Motor neuron (in vitro differentiated cells): ENCODE results near the gene WARS2. TPM values are rescaled to one million over a fixed set of nuclear protein-coding genes. Genes with fewer than 3 reads are reported as not detected.
A peak's percentile ranks its signal among the peaks of the same experiment; 100 is the strongest.
"Not testable (repeated sequence)": the region's sequence is repeated elsewhere in the genome, so short reads cannot be mapped to it uniquely, and the experiment has no call there.

Experiments
- ATAC-seq, 8 experiments: fragments of 200-7000 bp; cut with Tn5 transposase; replicated peaks in 6 of 8; 2 replicates each; pipeline ENCODE4 v1.8.0; 2021; ENCODE audit warnings: mild to moderate bottlenecking in 8 of 8, moderate library complexity in 8 of 8
- H3K27ac ChIP-seq, 2 donors: fragments of 250-450 bp; sonication (Bioruptor Pico); 2 replicates each; pipeline ENCODE4 v1.9.0; 2021; ENCODE audit warnings: antibody characterized with exemption in 2 of 2, mild to moderate bottlenecking in 2 of 2, moderate library complexity in 1 of 2
- H3K4me1 ChIP-seq, 2 donors: fragments of 250-450 bp; sonication (Bioruptor Pico); replicated peaks in 1 of 2; 2 replicates each; pipeline ENCODE4 v1.6.1; 2021; ENCODE audit warnings: antibody characterized with exemption in 2 of 2, mild to moderate bottlenecking in 2 of 2, moderate library complexity in 1 of 2
- H3K4me3 ChIP-seq, 5 donors: fragments of 250-450 bp; sonication (Bioruptor Pico); 2 replicates each; pipeline ENCODE4 v1.9.0; 2021; ENCODE audit warnings: antibody characterized with exemption in 5 of 5, mild to moderate bottlenecking in 5 of 5, moderate library complexity in 4 of 5
- WGBS, 10 experiments: fragments of 450-650 bp; shearing (Covaris generic); methylation state at CpG; one replicate each; pipeline ENCODE4 v1.0.0; 2022; 5-methylcytosine and 5-hydroxymethylcytosine counted together
- in situ Hi-C, 9 experiments: fragments of 400-800 bp; cut with MboI; loops; one replicate each; pipeline ENCODE4 v1.15.0; 2021; ENCODE audit warnings: low sequenced_read_pairs in 9 of 9, low pct_unique_long_range_greater_than_20kb in 2 of 9; ENCODE audit not compliant: unreplicated experiment in 9 of 9
- total RNA-seq, 8 experiments: library from RNA; unstranded; fragments of 300-600 nt; gene quantifications; 2 replicates each; pipeline versions ENCODE4 v1.2.3 to v1.2.4, GENCODE V29; 2022

Gene WARS2
- total RNA-seq, 8 experiments from 2014 or later = 11.8 to 20.8 (median 17.2) TPM

DNA sequence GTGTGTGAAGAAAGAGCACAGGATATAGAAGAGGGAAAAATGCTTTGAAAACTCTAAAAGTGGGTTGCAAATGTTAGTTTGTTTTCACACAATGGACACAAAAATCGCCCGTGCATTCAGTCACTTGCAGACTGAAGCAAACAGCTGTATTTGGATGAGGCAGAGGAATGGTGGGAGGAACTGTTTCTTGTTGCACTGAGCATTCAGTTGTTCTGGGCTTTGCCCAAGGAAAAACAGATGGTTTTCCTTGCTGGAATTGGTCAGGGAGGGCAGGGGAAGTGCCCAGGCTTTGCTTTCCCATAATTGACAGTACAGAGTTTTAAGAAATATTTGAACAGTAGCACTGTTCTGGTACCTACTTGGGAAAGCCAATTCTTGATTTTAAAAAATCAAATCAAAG is 19.5 kb upstream of the WARS2 start:
- Histone ChIP-seq H3K27ac (no peak overlapping the region), H3K4me1 (no peaks in the 10 kb centered on the region), H3K4me3 (no peak overlapping the region)
- 12 to 90% (median 82%) methylated on average over 1 to 2 of the region's 2 CpGs; no CpG with 5 or more reads in 3 of the 10 experiments for WGBS, 10 experiments
- in situ Hi-C loops = no loop called here
- peak in 3 of 8 experiments; percentile 14 to 70 (median 34) for ATAC-seq

DNA sequence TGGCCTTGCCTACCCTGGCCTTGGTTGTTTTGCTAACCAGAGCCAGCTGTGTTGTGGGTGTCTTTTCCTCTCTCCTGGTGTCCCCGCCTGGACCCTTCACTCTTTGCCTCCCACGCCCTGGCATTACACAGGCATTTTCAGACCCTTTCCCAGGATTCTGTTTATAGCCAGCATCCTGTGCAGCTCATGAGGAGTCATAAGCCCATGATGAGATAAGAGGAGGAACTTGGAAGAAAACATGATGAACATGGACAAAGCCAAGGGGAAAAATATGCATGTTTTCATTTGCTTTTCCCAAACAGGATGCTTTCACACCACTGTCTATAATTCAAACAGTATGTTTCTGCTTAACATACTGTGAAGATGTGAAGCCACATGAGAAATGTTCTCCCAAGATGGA is 18.7 kb upstream of the WARS2 start:
- in situ Hi-C loops = no loop called here
- Histone ChIP-seq H3K4me1 (no peaks in the 10 kb centered on the region), H3K4me3 (no peak overlapping the region), H3K27ac (no peak overlapping the region)
- ATAC-seq = no peak
- 0 to 100% (median 83%) methylated on average over 1 to 2 of the region's 2 CpGs; no CpG with 5 or more reads in 3 of the 10 experiments for WGBS, 10 experiments

GRCh38 chr1:119156761-119157160 is 16.3 kb upstream of the WARS2 start:
- in situ Hi-C loops, H3K4me1 ChIP-seq, H3K4me3 ChIP-seq, ATAC-seq, H3K27ac ChIP-seq: not testable (repeated sequence)
- 97 to 100% methylated on average over 4 to 5 of the region's 6 CpGs; no CpG with 5 or more reads in 8 of the 10 experiments for WGBS, 10 experiments

DNA sequence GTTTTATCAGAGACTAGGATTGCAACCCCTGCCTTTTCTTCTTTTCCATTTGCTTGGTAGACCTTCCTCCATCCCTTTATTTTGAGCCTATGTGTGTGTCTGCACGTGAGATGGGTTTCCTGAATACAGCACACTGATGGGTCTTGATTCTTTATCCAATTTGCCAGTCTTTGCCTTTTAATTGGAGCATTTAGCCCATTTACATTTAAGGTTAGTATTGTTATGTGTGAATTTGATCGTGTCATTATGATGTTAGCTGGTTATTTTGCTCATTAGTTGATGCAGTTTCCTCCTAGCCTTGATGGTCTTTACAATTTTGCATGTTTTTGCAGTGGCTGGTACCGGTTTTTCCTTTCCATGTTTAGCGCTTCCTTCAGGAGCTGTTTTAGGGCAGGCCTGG is 14.6 kb upstream of the WARS2 start:
- H3K4me1 ChIP-seq, in situ Hi-C loops, H3K27ac ChIP-seq, ATAC-seq, H3K4me3 ChIP-seq: not testable (repeated sequence)
- WGBS, 10 experiments = 80 to 100% (median 83%) methylated on average over 1 to 2 of the region's 4 CpGs; no CpG with 5 or more reads in 7 of the 10 experiments

GRCh38 chr1:119150150-119150549 is 9.7 kb upstream of the WARS2 start:
- H3K27ac ChIP-seq = no peak overlapping the region
- peak in 3 of 8 experiments; percentile 82 to 88 (median 84) for ATAC-seq
- WGBS, 10 experiments = 63 to 100% (median 100%) methylated on average over 1 of the region's 1 CpG; no CpG with 5 or more reads in 5 of the 10 experiments
- H3K4me3 ChIP-seq = no peak overlapping the region
- in situ Hi-C loops = no loop called here
- no peaks in the 10 kb centered on the region for H3K4me1 ChIP-seq

- in situ Hi-C loops = no loop called here
- WGBS, 10 experiments = 13 to 96% (median 90%) methylated on average over 3 to 4 of the region's 4 CpGs
- no peak for ATAC-seq
Observed at GRCh38 chr1:119147661-119148090, 7.2 kb upstream of the WARS2 start.

GRCh38 chr1:119146466-119146865 is 6.0 kb upstream of the WARS2 start:
- peaks cover 5 to 8% of the 10 kb centered on the region in 2 donors for H3K4me1 ChIP-seq
- H3K27ac ChIP-seq = no peak overlapping the region
- no peak for ATAC-seq
- WGBS, 10 experiments = 64 to 100% (median 88%) methylated on average over 1 to 4 of the region's 4 CpGs
- in situ Hi-C loops = no loop called here
- no peak overlapping the region for H3K4me3 ChIP-seq

More at GRCh38 chr1:119147661-119148090, 7.2 kb upstream of the WARS2 start:
- Histone ChIP-seq H3K4me1 (peaks cover 0 to under 1% of the 10 kb centered on the region in 2 donors), H3K4me3 (no peak overlapping the region), H3K27ac (no peak overlapping the region)

GRCh38 chr1:119144813-119145212 is 4.4 kb upstream of the WARS2 start:
- ATAC-seq = no peak
- H3K4me1 ChIP-seq = peaks cover 10 to 12% of the 10 kb centered on the region in 2 donors
- H3K4me3 ChIP-seq = no peak overlapping the region
- in situ Hi-C loops = no loop called here
- H3K27ac ChIP-seq = no peak overlapping the region
- 86 to 100% (median 100%) methylated on average over 1 to 6 of the region's 6 CpGs; no CpG with 5 or more reads in 4 of the 10 experiments for WGBS, 10 experiments

GRCh38 chr1:119143706-119144105 is 3.3 kb upstream of the WARS2 start:
- in situ Hi-C loops = no loop called here
- WGBS, 10 experiments = 0 to 100% (median 87%) methylated on average over 1 of the region's 1 CpG
- H3K4me1 ChIP-seq = peaks cover 14 to 19% of the 10 kb centered on the region in 2 donors
- no peak for ATAC-seq
- H3K27ac ChIP-seq = no peak overlapping the region
- H3K4me3 ChIP-seq = no peak overlapping the region

- Histone ChIP-seq H3K27ac (no peak overlapping the region), H3K4me1 (peaks cover 14 to 21% of the 10 kb centered on the region in 2 donors), H3K4me3 (peak overlapping the region in 1 of 5 donors; percentile 53)
- 60 to 100% (median 97%) methylated on average over 1 of the region's 1 CpG; no CpG with 5 or more reads in 2 of the 10 experiments for WGBS, 10 experiments
- no peak for ATAC-seq
- in situ Hi-C loops = no loop called here
Observed at GRCh38 chr1:119141660-119142059, 1.2 kb upstream of the WARS2 start.

DNA sequence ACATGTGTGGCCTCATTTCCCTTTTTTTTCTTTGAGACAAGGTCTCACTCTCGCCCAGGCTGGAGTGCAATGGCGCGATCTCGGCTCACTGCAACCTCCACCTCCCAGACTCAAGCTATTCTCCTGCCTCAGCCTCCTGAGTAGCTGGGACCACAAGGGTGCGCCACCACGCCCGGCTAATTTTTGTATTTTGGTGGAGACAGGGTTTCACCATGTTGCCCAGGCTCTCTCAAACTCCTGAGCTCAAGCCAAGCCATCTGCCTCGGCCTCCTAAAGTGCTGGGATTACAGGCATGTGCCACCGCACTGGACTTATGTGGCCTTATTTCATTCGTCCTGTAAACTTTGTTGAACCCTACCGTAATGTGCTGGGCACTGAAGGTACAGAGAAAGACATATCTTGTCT is 569 bp upstream of the WARS2 start:
- H3K4me1 ChIP-seq = peaks cover 14 to 21% of the 10 kb centered on the region in 2 donors
- peak overlapping the region; percentile 45 to 79 (median 53) for H3K4me3 ChIP-seq
- peak overlapping the region; percentile 99 for H3K27ac ChIP-seq
- 0 to 90% (median 63%) methylated on average over 1 to 11 of the region's 11 CpGs; no CpG with 5 or more reads in 1 of the 10 experiments for WGBS, 10 experiments
- ATAC-seq = peak in 5 of 8 experiments; percentile 4 to 8 (median 7)
- in situ Hi-C loops = no loop called here

DNA sequence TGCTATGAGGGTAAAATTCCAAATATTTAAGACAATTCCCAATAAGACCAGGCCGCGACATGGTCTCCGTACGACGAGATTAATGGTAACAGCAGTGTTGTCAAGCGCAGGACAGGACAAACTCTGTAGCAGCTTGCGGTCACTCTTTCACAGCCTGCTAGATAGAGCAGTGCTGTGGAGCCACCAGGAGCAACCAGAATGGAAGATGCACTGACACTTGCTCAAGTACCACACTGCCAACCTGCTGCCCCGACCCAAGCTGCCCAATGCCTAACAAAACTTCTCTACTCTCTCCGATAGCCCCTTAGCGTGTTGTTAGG is 636 bp downstream of the WARS2 start:
- peak overlapping the region; percentile 45 to 79 (median 53) for H3K4me3 ChIP-seq
- WGBS, 10 experiments = 0 to 3% (median 0%) methylated on average over 1 to 10 of the region's 10 CpGs; no CpG with 5 or more reads in 3 of the 10 experiments
- peak overlapping the region; percentile 99 for H3K27ac ChIP-seq
- peak; percentile 18 to 64 (median 61) for ATAC-seq
- in situ Hi-C loops = no loop called here
- H3K4me1 ChIP-seq = peaks cover 14 to 21% of the 10 kb centered on the region in 2 donors

GRCh38 chr1:119139403-119139802 is 1.1 kb downstream of the WARS2 start:
- WGBS, 10 experiments = 0 to 50% (median 18%) methylated on average over 2 to 5 of the region's 5 CpGs
- in situ Hi-C loops = no loop called here
- peak overlapping the region; percentile 45 to 79 (median 53) for H3K4me3 ChIP-seq
- H3K27ac ChIP-seq = peak overlapping the region; percentile 99
- H3K4me1 ChIP-seq = peaks cover 14 to 21% of the 10 kb centered on the region in 2 donors
- ATAC-seq = no peak

DNA sequence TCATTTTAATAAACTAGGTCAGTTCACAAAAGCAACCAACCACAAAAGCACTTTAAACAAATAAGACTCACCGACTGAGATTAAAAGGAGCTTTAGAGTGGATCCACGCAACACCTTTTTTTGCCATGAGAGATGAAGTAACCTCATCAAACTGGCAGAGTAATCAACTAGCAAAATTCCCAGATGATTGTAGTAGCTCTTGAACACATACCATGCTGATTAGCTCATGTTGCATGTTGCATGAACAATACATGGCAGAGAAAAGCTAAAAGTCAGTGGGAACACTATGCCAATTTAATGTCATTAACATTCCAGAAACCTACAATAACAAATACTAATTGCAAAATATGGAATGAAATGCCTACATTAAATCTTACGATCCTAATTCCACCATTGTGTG is 4.1 kb downstream of the WARS2 start:
- ATAC-seq = no peak
- Histone ChIP-seq H3K27ac (no peak overlapping the region), H3K4me1 (peaks cover 8 to 12% of the 10 kb centered on the region in 2 donors), H3K4me3 (no peak overlapping the region)
- WGBS, 10 experiments = 10 to 100% (median 80%) methylated on average over 1 to 3 of the region's 3 CpGs; no CpG with 5 or more reads in 1 of the 10 experiments
- in situ Hi-C loops = no loop called here
